HG02798 (cell line): ENCODE measurements around the gene SOWAHA.
"Not testable (repeated sequence)": the region's sequence is repeated elsewhere in the genome, so short reads cannot be mapped to it uniquely, and the experiment has no call there.

ENCODE experiments used
- ATAC-seq: cut with Tn5 transposase; IDR thresholded peaks from one replicate; pipeline ENCODE4 v1.9.1; 2021; ENCODE audit warnings: mild to moderate bottlenecking; ENCODE audit not compliant: unreplicated experiment, poor library complexity

The SOWAHA gene

GRCh38 chr5:132777209-132778069 is 35.7 kb upstream of the SOWAHA start, which contains the start of gene SEPTIN8:
SEPTIN8 (minus strand) TSS chr5:132777239; CDS start chr5:132777137, 102 bp downstream.
- peak; percentile 68 for ATAC-seq

- no peak for ATAC-seq
These were observed 35.0 kb upstream of the SOWAHA start for GRCh38 chr5:132778129-132778528.

- ATAC-seq = no peak
These were observed 34.2 kb upstream of the SOWAHA start for GRCh38 chr5:132778856-132779255.

GRCh38 chr5:132779961-132780360 is 33.1 kb upstream of the SOWAHA start:
- no peak for ATAC-seq

- ATAC-seq = no peak
These were observed 32.5 kb upstream of the SOWAHA start for GRCh38 chr5:132780577-132780976.

- no peak for ATAC-seq
These were observed 32.1 kb upstream of the SOWAHA start for GRCh38 chr5:132781029-132781428.

- ATAC-seq = no peak
These were observed 31.0 kb upstream of the SOWAHA start for GRCh38 chr5:132782101-132782500.

- no peak for ATAC-seq
These were observed 27.7 kb upstream of the SOWAHA start for GRCh38 chr5:132785365-132785764.

- ATAC-seq = no peak
These were observed 27.2 kb upstream of the SOWAHA start for GRCh38 chr5:132785864-132786263.

GRCh38 chr5:132787076-132787475 is 26.0 kb upstream of the SOWAHA start:
- no peak for ATAC-seq

- ATAC-seq = no peak
These were observed 24.6 kb upstream of the SOWAHA start for GRCh38 chr5:132788508-132788907.

- no peak for ATAC-seq
These were observed 23.9 kb upstream of the SOWAHA start for GRCh38 chr5:132788990-132789886.

- ATAC-seq = no peak
These were observed 22.8 kb upstream of the SOWAHA start for GRCh38 chr5:132790201-132790865.

GRCh38 chr5:132791026-132791425 is 22.1 kb upstream of the SOWAHA start:
- no peak for ATAC-seq

- no peak for ATAC-seq
These were observed 15.5 kb upstream of the SOWAHA start for GRCh38 chr5:132797651-132798050.

GRCh38 chr5:132799392-132799791 is 13.7 kb upstream of the SOWAHA start:
- ATAC-seq = no peak

GRCh38 chr5:132800545-132800944 is 12.6 kb upstream of the SOWAHA start:
- ATAC-seq = no peak

- ATAC-seq = no peak
These were observed 10.9 kb upstream of the SOWAHA start for GRCh38 chr5:132802044-132802684.

GRCh38 chr5:132802685-132803066 is 10.4 kb upstream of the SOWAHA start:
- ATAC-seq = not testable (repeated sequence)

GRCh38 chr5:132804219-132804618 is 8.9 kb upstream of the SOWAHA start:
- ATAC-seq = not testable (repeated sequence)
